ENCODE measurements around the gene C16orf96.

Gene C16orf96

GRCh38 chr16:4538350-4539235 is 17.5 kb upstream of the C16orf96 start, which contains the start of gene CDIP1:
TSS of gene CDIP1 (minus strand) at chr16:4538773. CDS start at chr16:4514130, 24,643 bp downstream.
- H3K4me3 ChIP-seq (ENCODE audit: control insufficient read depth, low read depth, low read length), result peak within 1 kb of the TSS; percentile 46
- no peak for TF ChIP-seq CTCF (conservative IDR thresholded peaks at IDR 0.05; ENCODE audit: control insufficient read depth, insufficient read depth, low read depth, low read length)
- DNase-seq (ENCODE audit: low read depth), result peak; percentile 93

GRCh38 chr16:4539716-4540284 is 16.3 kb upstream of the C16orf96 start:
- H3K4me3 ChIP-seq (ENCODE audit: control insufficient read depth, low read depth, low read length), result no peak overlapping the region
- no peak for DNase-seq (ENCODE audit: low read depth)
- TF ChIP-seq CTCF (conservative IDR thresholded peaks at IDR 0.05; ENCODE audit: control insufficient read depth, insufficient read depth, low read depth, low read length), result no peak

GRCh38 chr16:4544473-4544872 is 11.7 kb upstream of the C16orf96 start:
- no peak for TF ChIP-seq CTCF (conservative IDR thresholded peaks at IDR 0.05; ENCODE audit: control insufficient read depth, insufficient read depth, low read depth, low read length)
- H3K4me3 ChIP-seq (ENCODE audit: control insufficient read depth, low read depth, low read length), result no peak overlapping the region
- DNase-seq (ENCODE audit: low read depth), result no peak

- no peak for DNase-seq (ENCODE audit: low read depth)
- no peak for TF ChIP-seq CTCF (conservative IDR thresholded peaks at IDR 0.05; ENCODE audit: control insufficient read depth, insufficient read depth, low read depth, low read length)
- H3K4me3 ChIP-seq (ENCODE audit: control insufficient read depth, low read depth, low read length), result no peak overlapping the region
Observed at GRCh38 chr16:4548124-4548523, 8.0 kb upstream of the C16orf96 start.

- no peak overlapping the region for H3K4me3 ChIP-seq (ENCODE audit: control insufficient read depth, low read depth, low read length)
- TF ChIP-seq CTCF (conservative IDR thresholded peaks at IDR 0.05; ENCODE audit: control insufficient read depth, insufficient read depth, low read depth, low read length), result no peak
- DNase-seq (ENCODE audit: low read depth), result peak; percentile 18
Observed at GRCh38 chr16:4550591-4550990, 5.5 kb upstream of the C16orf96 start.

- no peak for DNase-seq (ENCODE audit: low read depth)
- no peak for TF ChIP-seq CTCF (conservative IDR thresholded peaks at IDR 0.05; ENCODE audit: control insufficient read depth, insufficient read depth, low read depth, low read length)
- H3K4me3 ChIP-seq (ENCODE audit: control insufficient read depth, low read depth, low read length), result no peak overlapping the region
Observed at GRCh38 chr16:4552541-4552940, 3.6 kb upstream of the C16orf96 start.

Data from fibroblast of mammary gland (primary cell).